Trophoblast cell (in vitro differentiated cells and primary cell): ENCODE data around the gene ANXA9.
A peak's percentile ranks its signal among the peaks of the same experiment; 100 is the strongest.

Experiments used
- DNase-seq, 2 donors: peaks; one replicate each; pipeline ENCODE4 v3.0.0-alpha.2; 2016
- H2AFZ ChIP-seq: 2 replicates; pipeline ENCODE4 v1.6.1; 2013; ENCODE audit warnings: low read length, moderate library complexity, mild to moderate bottlenecking; ENCODE audit not compliant: insufficient read depth, poor library complexity
- H2AK5ac ChIP-seq: 2 replicates; pipeline ENCODE4 v1.6.1; 2013; ENCODE audit warnings: mild to moderate bottlenecking, low read length
- H2BK120ac ChIP-seq: 2 replicates; pipeline ENCODE4 v1.6.1; 2013; ENCODE audit warnings: low read length, mild to moderate bottlenecking, moderate library complexity; ENCODE audit not compliant: insufficient read depth, poor library complexity
- H2BK12ac ChIP-seq: 2 replicates; pipeline ENCODE4 v1.6.1; 2013; ENCODE audit warnings: mild to moderate bottlenecking, low read length, moderate library complexity
- H2BK5ac ChIP-seq: 2 replicates; pipeline ENCODE4 v1.6.1; 2013; ENCODE audit warnings: low read length, low read depth, moderate library complexity, mild to moderate bottlenecking; ENCODE audit not compliant: poor library complexity
- H3K14ac ChIP-seq: 2 replicates; pipeline ENCODE4 v1.6.1; 2013; ENCODE audit warnings: mild to moderate bottlenecking, low read length
- H3K18ac ChIP-seq: 2 replicates; pipeline ENCODE4 v1.6.1; 2013; ENCODE audit warnings: mild to moderate bottlenecking, low read length
- H3K23ac ChIP-seq: 2 replicates; pipeline ENCODE4 v1.6.1; 2013; ENCODE audit warnings: low read length
- H3K27ac ChIP-seq: 2 replicates; pipeline ENCODE4 v1.5.1; 2013; ENCODE audit warnings: low read depth, mild to moderate bottlenecking, inconsistent platforms, low read length, moderate library complexity
- H3K27me3 ChIP-seq: 2 replicates; pipeline ENCODE4 v1.6.1; 2013; ENCODE audit warnings: inconsistent platforms, mild to moderate bottlenecking, low read length, moderate library complexity; ENCODE audit not compliant: insufficient read depth
- H3K36me3 ChIP-seq, 2 experiments: 1 replicate in 1 of 2; 2 replicates in 1 of 2; pipeline ENCODE4 v1.6.1; 2013; ENCODE audit warnings: low read length in 2 of 2, mild to moderate bottlenecking in 2 of 2, moderate library complexity in 1 of 2; ENCODE audit not compliant: insufficient read depth in 2 of 2, control insufficient read depth in 1 of 2
- H3K4ac ChIP-seq: 2 replicates; pipeline ENCODE4 v1.6.1; 2013; ENCODE audit warnings: low read depth, mild to moderate bottlenecking, low read length, moderate library complexity
- H3K4me1 ChIP-seq, 2 experiments: 1 replicate in 1 of 2; 2 replicates in 1 of 2; pipeline ENCODE4 v1.6.1; 2013; ENCODE audit warnings: low read length in 2 of 2, mild to moderate bottlenecking in 2 of 2, moderate library complexity in 1 of 2; ENCODE audit not compliant: insufficient read depth in 2 of 2, control insufficient read depth in 1 of 2
- H3K4me2 ChIP-seq: 2 replicates; pipeline ENCODE4 v1.6.1; 2013; ENCODE audit warnings: inconsistent platforms, mild to moderate bottlenecking, low read length, moderate library complexity
- H3K4me3 ChIP-seq: 2 replicates; pipeline ENCODE4 v1.5.1; 2013; ENCODE audit warnings: mild to moderate bottlenecking, low read depth, low read length, inconsistent platforms
- H3K79me1 ChIP-seq: one replicate; pipeline ENCODE4 v1.6.1; 2013; ENCODE audit warnings: low read length
- H3K79me2 ChIP-seq: 2 replicates; pipeline ENCODE4 v1.6.1; 2013; ENCODE audit warnings: low read length, mild to moderate bottlenecking; ENCODE audit not compliant: control insufficient read depth, insufficient read depth, poor library complexity
- H3K9ac ChIP-seq: 2 replicates; pipeline ENCODE4 v1.6.1; 2013; ENCODE audit warnings: mild to moderate bottlenecking, low read length
- H3K9me3 ChIP-seq: 2 replicates; pipeline ENCODE4 v1.6.1; 2013; ENCODE audit warnings: low read depth, mild to moderate bottlenecking, control low read depth, inconsistent platforms, low read length; ENCODE audit not compliant: insufficient read depth
- H4K12ac ChIP-seq: 2 replicates; pipeline ENCODE4 v1.6.1; 2013; ENCODE audit warnings: low read depth, mild to moderate bottlenecking, low read length, moderate library complexity
- H4K8ac ChIP-seq: 2 replicates; pipeline ENCODE4 v1.6.1; 2013; ENCODE audit warnings: low read depth, mild to moderate bottlenecking, low read length, moderate library complexity
- H4K91ac ChIP-seq: one replicate; pipeline ENCODE4 v1.6.1; 2013; ENCODE audit warnings: low read depth, mild to moderate bottlenecking, low read length, moderate library complexity
- WGBS: extraction: QIAGEN DNeasy Blood & Tissue Kit; methylation state at CpG from one replicate; pipeline ENCODE4 v1.1.7; 2013; ENCODE audit warnings: missing lambda C conversion rate; ENCODE audit not compliant: insufficient read length, insufficient coverage; ENCODE audit errors: extremely low coverage; 5-methylcytosine and 5-hydroxymethylcytosine counted together

Gene ANXA9

GRCh38 chr1:150968491-150968890 is 13.6 kb upstream of the ANXA9 start:
- Histone ChIP-seq H2BK12ac (no peak overlapping the region), H2BK120ac (no peak overlapping the region), H3K4ac (no peak overlapping the region), H3K27me3 (no peaks in the 10 kb centered on the region), H3K79me2 (peaks cover 10% of the 10 kb centered on the region), H3K27ac (no peak overlapping the region), H3K9me3 (no peaks in the 10 kb centered on the region), H3K14ac (no peak overlapping the region), H3K23ac (no peak overlapping the region), H3K9ac (no peak overlapping the region), H4K8ac (no peak overlapping the region), H3K79me1 (no peaks in the 10 kb centered on the region), H4K91ac (no peak overlapping the region), H2AK5ac (no peak overlapping the region), H2BK5ac (no peak overlapping the region), H2AFZ (no peak overlapping the region), H3K4me3 (no peak overlapping the region), H3K4me2 (no peak overlapping the region), H3K4me1 (peaks cover 29 to 32% of the 10 kb centered on the region in 2 experiments), H4K12ac (no peak overlapping the region), H3K36me3 (peaks cover 45 to 50% of the 10 kb centered on the region in 2 experiments), H3K18ac (peak overlapping the region; percentile 25)
- no CpG with 5 or more reads among the region's 4 CpGs for WGBS
- no peak for DNase-seq

- Histone ChIP-seq H3K4ac (peak overlapping the region; percentile 22), H3K27ac (no peak overlapping the region), H2AK5ac (no peak overlapping the region), H2BK5ac (no peak overlapping the region), H3K4me1 (peaks cover 29 to 30% of the 10 kb centered on the region in 2 experiments), H4K12ac (no peak overlapping the region), H3K9me3 (no peaks in the 10 kb centered on the region), H3K4me3 (no peak overlapping the region), H3K79me2 (peaks cover 18% of the 10 kb centered on the region), H3K9ac (no peak overlapping the region), H3K18ac (no peak overlapping the region), H3K23ac (no peak overlapping the region), H3K36me3 (peaks cover 38 to 40% of the 10 kb centered on the region in 2 experiments), H3K4me2 (no peak overlapping the region), H2BK120ac (no peak overlapping the region), H2AFZ (no peak overlapping the region), H3K14ac (no peak overlapping the region), H2BK12ac (no peak overlapping the region), H3K79me1 (peaks cover 8% of the 10 kb centered on the region), H4K8ac (no peak overlapping the region), H4K91ac (no peak overlapping the region), H3K27me3 (no peaks in the 10 kb centered on the region)
- WGBS: no CpG with 5 or more reads among the region's 3 CpGs
- no peak for DNase-seq
Observed at GRCh38 chr1:150969626-150970025, 12.5 kb upstream of the ANXA9 start.

GRCh38 chr1:150970808-150971582 is 11.1 kb upstream of the ANXA9 start:
- WGBS: no CpG with 5 or more reads among the region's 11 CpGs

DNA sequence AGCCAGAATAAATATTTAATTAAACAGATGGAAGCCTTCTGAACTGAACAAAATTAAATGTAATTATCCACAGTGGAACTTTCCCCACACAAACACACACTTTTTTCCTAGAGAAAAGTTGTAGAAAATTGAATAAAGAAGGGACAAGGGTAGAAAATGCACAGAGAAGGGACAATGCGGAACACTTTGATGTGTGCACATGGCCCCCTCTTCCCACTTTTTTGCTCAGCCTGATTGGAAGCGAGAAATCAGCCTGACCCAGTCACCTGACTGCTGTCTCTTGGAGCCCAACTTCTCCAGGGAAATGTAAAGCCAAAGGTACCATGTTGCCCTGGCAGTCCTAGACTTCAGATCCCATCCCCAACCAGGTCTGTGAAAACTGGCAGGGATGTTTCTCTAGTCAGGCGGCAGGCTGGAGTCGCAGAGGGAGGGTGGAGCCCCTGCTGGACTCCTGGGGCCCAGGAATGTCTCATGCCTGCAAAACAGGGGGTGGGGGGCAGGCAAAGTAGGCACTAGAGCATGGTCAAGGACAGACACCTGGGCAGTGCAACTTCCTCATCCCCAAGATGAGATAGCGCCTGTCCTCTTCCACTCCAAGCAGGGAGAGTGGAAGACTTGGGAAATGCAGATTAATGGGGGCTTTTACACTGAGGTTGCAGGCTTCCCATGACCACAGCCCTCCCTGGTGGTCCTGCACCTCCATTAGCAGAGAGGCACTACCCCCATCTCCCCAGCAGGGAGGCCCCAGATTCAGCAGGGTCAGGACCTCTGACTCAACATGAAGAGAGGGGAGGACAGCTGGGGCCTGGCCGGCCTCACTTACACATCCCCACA is 10.3 kb upstream of the ANXA9 start:
- peaks cover 18% of the 10 kb centered on the region for H3K79me2 ChIP-seq
- no peak overlapping the region for H2BK5ac ChIP-seq
- H3K9me3 ChIP-seq: no peaks in the 10 kb centered on the region
- no CpG with 5 or more reads among the region's 6 CpGs for WGBS
- no peak overlapping the region for H4K8ac ChIP-seq
- no peak overlapping the region for H3K4me3 ChIP-seq
- H3K27me3 ChIP-seq: no peaks in the 10 kb centered on the region
- H3K9ac ChIP-seq: no peak overlapping the region
- no peak overlapping the region for H4K12ac ChIP-seq
- H3K4me2 ChIP-seq: peak overlapping the region; percentile 30
- H3K36me3 ChIP-seq: peaks cover 21 to 22% of the 10 kb centered on the region in 2 experiments
- H4K91ac ChIP-seq: no peak overlapping the region
- no peak overlapping the region for H2BK120ac ChIP-seq
- H3K4ac ChIP-seq: peak overlapping the region; percentile 39
- peaks cover 10% of the 10 kb centered on the region for H3K79me1 ChIP-seq
- no peak overlapping the region for H2AFZ ChIP-seq
- no peak overlapping the region for H3K14ac ChIP-seq
- no peak for DNase-seq
- no peak overlapping the region for H2BK12ac ChIP-seq
- H2AK5ac ChIP-seq: no peak overlapping the region
- no peak overlapping the region for H3K27ac ChIP-seq
- H3K18ac ChIP-seq: no peak overlapping the region
- H3K23ac ChIP-seq: no peak overlapping the region
- peaks cover 30 to 32% of the 10 kb centered on the region in 2 experiments for H3K4me1 ChIP-seq

More at GRCh38 chr1:150970808-150971582, 11.1 kb upstream of the ANXA9 start:
- Histone ChIP-seq H2AFZ (no peak overlapping the region), H2AK5ac (no peak overlapping the region), H2BK120ac (no peak overlapping the region), H4K8ac (no peak overlapping the region), H2BK5ac (no peak overlapping the region), H3K4ac (peak overlapping the region; percentile 47), H3K79me2 (peaks cover 18% of the 10 kb centered on the region), H3K36me3 (peaks cover 27 to 30% of the 10 kb centered on the region in 2 experiments), H3K18ac (peak overlapping the region; percentile 51), H3K4me3 (no peak overlapping the region), H3K9ac (no peak overlapping the region), H2BK12ac (no peak overlapping the region), H3K14ac (no peak overlapping the region), H3K9me3 (no peaks in the 10 kb centered on the region), H4K91ac (no peak overlapping the region), H3K27me3 (no peaks in the 10 kb centered on the region), H3K4me1 (peaks cover 30 to 32% of the 10 kb centered on the region in 2 experiments), H3K27ac (no peak overlapping the region), H3K4me2 (peak overlapping the region; percentile 8), H4K12ac (no peak overlapping the region), H3K79me1 (peaks cover 10% of the 10 kb centered on the region), H3K23ac (no peak overlapping the region)
- DNase-seq: peak in 1 of 2 donors; percentile 10
